Upper lobe of right lung (tissue), 1 donor: ENCODE data around the gene CYB561. TPM values are rescaled to one million over a fixed set of nuclear protein-coding genes. Genes with fewer than 3 reads are reported as not detected.

Experiments used
- ATAC-seq: fragments of 200-7000 bp; cut with Tn5 transposase; one replicate; pipeline ENCODE4 v1.9.1; 2020; ENCODE audit warnings: mild to moderate bottlenecking, moderate library complexity
- DNase-seq: peaks from one replicate; pipeline ENCODE4 v3.0.0-alpha.2; 2020
- H3K27ac ChIP-seq: fragments of 200-600 bp; one replicate; pipeline ENCODE4 v1.8.0; 2022
- H3K27me3 ChIP-seq: fragments of 200-600 bp; one replicate; pipeline ENCODE4 v1.8.0; 2022; ENCODE audit warnings: mild to moderate bottlenecking
- H3K36me3 ChIP-seq: fragments of 200-600 bp; one replicate; pipeline ENCODE4 v1.8.0; 2022
- H3K4me1 ChIP-seq: fragments of 200-600 bp; one replicate; pipeline ENCODE4 v1.8.0; 2022
- H3K4me3 ChIP-seq: fragments of 200-600 bp; one replicate; pipeline ENCODE4 v1.8.0; 2022; ENCODE audit warnings: mild to moderate bottlenecking
- H3K9me3 ChIP-seq: fragments of 200-600 bp; one replicate; pipeline ENCODE4 v1.8.0; 2022
- CTCF ChIP-seq: fragments of 200-600 bp; IDR thresholded peaks from one replicate; pipeline ENCODE4 v1.8.0; 2022; ENCODE audit warnings: antibody characterized with exemption
- intact Hi-C: fragments of 100-400 bp; cut with DNase I; formaldehyde crosslinking; loops from one replicate; pipeline ENCODE4 v1.11.0; 2022
- total RNA-seq: library from RNA; stranded (reverse); fragmentation: NEBNext Ultra II Directional; extraction: Animal tissue kit (Norgen Biotek cat#: 25700); gene quantifications from one replicate; pipeline ENCODE4 v1.2.1, GENCODE V29; 2021
- donor health status: DM: no; HTN: yes; CAD: no; lungs with severe emphysema.

CYB561 gene
- total RNA-seq, 1 donor from 2014 or later, result 55.5 TPM

- H3K36me3 ChIP-seq, result peaks cover 12% of the 10 kb centered on the region
- TF ChIP-seq CTCF, result no peak
- ATAC-seq, result no peak
- DNase-seq, result no peak
- no peaks in the 10 kb centered on the region for H3K4me1 ChIP-seq
- no peaks in the 10 kb centered on the region for H3K27me3 ChIP-seq
- intact Hi-C loops, result loop anchor here (10.0 kb wide), 1 partner anchor 318 kb away; no protein-coding TSS in a partner anchor
- peak overlapping the region; percentile 14 for H3K27ac ChIP-seq
- H3K9me3 ChIP-seq, result no peaks in the 10 kb centered on the region
- H3K4me3 ChIP-seq, result no peak overlapping the region
These were observed 43.5 kb downstream of the CYB561 start for GRCh38 chr17:63402431-63403212.

DNA sequence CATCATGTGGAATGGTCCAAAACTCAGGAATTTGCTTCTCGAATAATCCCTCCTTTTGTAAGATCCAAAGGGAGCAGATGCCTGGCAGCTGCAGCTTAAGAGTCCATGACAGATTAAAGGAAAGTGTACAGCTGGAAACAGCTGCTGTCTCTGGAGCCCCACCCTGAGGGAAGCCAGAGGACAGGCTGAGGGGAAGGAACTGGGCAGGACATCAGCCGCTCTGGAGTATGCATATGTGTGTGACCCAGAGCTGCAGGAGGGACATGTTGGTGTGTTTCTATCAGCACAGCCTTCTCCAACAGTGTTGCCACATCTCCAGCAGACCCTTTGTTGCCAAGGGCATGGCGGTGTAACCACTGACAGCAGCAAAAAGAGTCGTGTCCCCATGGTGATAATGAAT is 46.2 kb downstream of the CYB561 start:
- Histone ChIP-seq H3K27me3 (no peaks in the 10 kb centered on the region), H3K9me3 (no peaks in the 10 kb centered on the region), H3K4me1 (peaks cover 5% of the 10 kb centered on the region), H3K4me3 (no peak overlapping the region), H3K36me3 (peaks cover 20% of the 10 kb centered on the region), H3K27ac (no peak overlapping the region)
- no peak for DNase-seq
- peak; percentile 87 for ATAC-seq
- intact Hi-C loops, result loop anchor here (10.0 kb wide), 1 partner anchor 315 kb away; no protein-coding TSS in a partner anchor
- no peak for TF ChIP-seq CTCF

GRCh38 chr17:63399316-63399715 is 46.8 kb downstream of the CYB561 start:
- Histone ChIP-seq H3K4me3 (no peak overlapping the region), H3K4me1 (peaks cover 5% of the 10 kb centered on the region), H3K27me3 (no peaks in the 10 kb centered on the region), H3K36me3 (peaks cover 22% of the 10 kb centered on the region), H3K27ac (peak overlapping the region; percentile 47), H3K9me3 (no peaks in the 10 kb centered on the region)
- intact Hi-C loops, result no loop called here
- ATAC-seq (no peak), DNase-seq (no peak)
- no peak for TF ChIP-seq CTCF

DNA sequence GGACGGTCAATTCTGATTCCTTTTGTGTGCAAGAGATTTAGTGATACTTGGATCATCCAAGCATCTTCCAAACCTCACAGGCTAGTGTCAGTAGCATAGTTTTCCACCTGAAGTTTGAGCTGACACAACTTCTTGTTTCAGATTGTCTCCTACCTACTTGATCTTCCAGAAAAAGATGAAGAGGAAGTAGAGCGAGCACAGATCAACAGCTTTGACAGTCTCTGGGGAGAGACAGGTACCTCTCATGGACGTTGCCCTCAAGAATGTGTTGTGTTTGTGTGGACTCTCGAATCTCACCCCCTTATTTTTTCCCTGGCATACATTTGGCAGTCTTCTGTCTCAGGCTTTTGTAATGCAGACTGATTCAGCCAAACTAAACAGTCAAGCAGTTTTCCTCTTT is 47.4 kb downstream of the CYB561 start:
- TF ChIP-seq CTCF, result no peak
- H3K36me3 ChIP-seq, result peaks cover 25% of the 10 kb centered on the region
- peak overlapping the region; percentile 47 for H3K27ac ChIP-seq
- ATAC-seq (no peak), DNase-seq (no peak)
- peaks cover 5% of the 10 kb centered on the region for H3K4me1 ChIP-seq
- H3K27me3 ChIP-seq, result no peaks in the 10 kb centered on the region
- intact Hi-C loops, result no loop called here
- H3K9me3 ChIP-seq, result no peaks in the 10 kb centered on the region
- no peak overlapping the region for H3K4me3 ChIP-seq

- Histone ChIP-seq H3K36me3 (peaks cover 34% of the 10 kb centered on the region), H3K27ac (no peak overlapping the region), H3K9me3 (no peaks in the 10 kb centered on the region), H3K4me3 (no peak overlapping the region), H3K27me3 (no peaks in the 10 kb centered on the region), H3K4me1 (peaks cover 5% of the 10 kb centered on the region)
- intact Hi-C loops, result no loop called here
- no peak for DNase-seq
- ATAC-seq, result no peak
- TF ChIP-seq CTCF, result no peak
These were observed 50.9 kb downstream of the CYB561 start for GRCh38 chr17:63395075-63395805.
